K562 (cell line): ENCODE results near the gene NUP85. TPM values are rescaled to one million over a fixed set of nuclear protein-coding genes. Genes with fewer than 3 reads are reported as not detected.
A peak's percentile ranks its signal among the peaks of the same experiment; 100 is the strongest.

ENCODE experiments used
- BRF2 ChIP-seq: IDR thresholded peaks from 3 replicates; pipeline ENCODE4 v1.6.1; 2011; ENCODE audit warnings: borderline replicate concordance, mild to moderate bottlenecking; ENCODE audit not compliant: insufficient read length, insufficient read depth
- CEBPG ChIP-seq, 3 experiments: fragments of 200-800 bp in 1 of 3; sonication (Bioruptor generic) in 1 of 3; sonication (generic) in 1 of 3; formaldehyde crosslinking in 1 of 3; IDR thresholded peaks in 2 of 3; conservative IDR thresholded peaks in 1 of 3; 2 replicates each; pipeline versions ENCODE4 v1.6.1 to v1.8.0; 2016 to 2022; ENCODE audit warnings: missing compliant biosample characterization in 2 of 3, missing genetic modification characterization in 2 of 3, mild to moderate bottlenecking in 1 of 3, missing genetic modification reagents in 1 of 3
- CHD4 ChIP-seq: fragments of 200-600 bp; sonication (generic); IDR thresholded peaks from 3 replicates; pipeline ENCODE4 v1.6.1; 2012; ENCODE audit warnings: low read depth, mild to moderate bottlenecking, mixed read lengths, low read length, inconsistent platforms; ENCODE audit not compliant: insufficient read depth, insufficient replicate concordance, poor library complexity, severe bottlenecking
- CREM ChIP-seq: IDR thresholded peaks from 2 replicates; pipeline ENCODE4 v1.6.1; 2014; ENCODE audit warnings: antibody characterized with exemption, low read depth
- CTBP1 ChIP-seq: fragments of 450-650 bp; IDR thresholded peaks from 2 replicates; pipeline ENCODE4 v1.6.1; 2016; ENCODE audit warnings: borderline replicate concordance
- EGR1 ChIP-seq: fragments of 450-650 bp; conservative IDR thresholded peaks from 2 replicates; pipeline ENCODE4 v1.6.1; 2017; ENCODE audit warnings: mild to moderate bottlenecking
- GATA2 ChIP-seq: sonication (generic); formaldehyde crosslinking; IDR thresholded peaks from 2 replicates; pipeline ENCODE4 v1.4.0; 2020; ENCODE audit warnings: mild to moderate bottlenecking, missing genetic modification reagents
- HDAC1 ChIP-seq, 2 experiments: fragments of 450-650 bp; IDR thresholded peaks; 2 replicates each; pipeline ENCODE4 v1.6.1; 2016 to 2017; ENCODE audit warnings: inconsistent platforms in 1 of 2, mild to moderate bottlenecking in 1 of 2, moderate library complexity in 1 of 2
- IRF9 ChIP-seq: fragments of 450-650 bp; IDR thresholded peaks from 2 replicates; pipeline ENCODE4 v1.6.1; 2016; ENCODE audit warnings: missing biosample characterization, missing genetic modification characterization
- LCOR ChIP-seq: sonication (generic); formaldehyde crosslinking; IDR thresholded peaks from 2 replicates; pipeline ENCODE4 v1.8.0; 2022; ENCODE audit warnings: mild to moderate bottlenecking, missing genetic modification reagents
- PHF21A ChIP-seq: fragments of 450-650 bp; IDR thresholded peaks from 2 replicates; pipeline ENCODE4 v1.6.1; 2017; ENCODE audit warnings: low read depth, borderline replicate concordance
- PML ChIP-seq: IDR thresholded peaks from 2 replicates; pipeline ENCODE4 v1.6.1; 2012; ENCODE audit warnings: low read length, inconsistent platforms
- RBFOX2 ChIP-seq: fragments of 200-400 bp; formaldehyde crosslinking; IDR thresholded peaks from 2 replicates; pipeline ENCODE4 v1.6.1; 2017; ENCODE audit warnings: low read depth, mild to moderate bottlenecking, low read length, moderate library complexity
- RBM22 ChIP-seq: fragments of 200-400 bp; formaldehyde crosslinking; IDR thresholded peaks from 2 replicates; pipeline ENCODE4 v1.6.1; 2018; ENCODE audit warnings: low read length, low read depth; ENCODE audit not compliant: poor library complexity, severe bottlenecking
- RCOR1 ChIP-seq, 2 experiments: IDR thresholded peaks; 2 replicates each; pipeline ENCODE4 v1.6.1; 2012; ENCODE audit warnings: low read depth in 2 of 2, low read length in 2 of 2, borderline replicate concordance in 1 of 2, improper control_type of control experiment in 1 of 2
- SMAD4 ChIP-seq: fragments of 250-450 bp; sonication (Bioruptor Pico); conservative IDR thresholded peaks from 2 replicates; pipeline ENCODE4 v1.8.0; 2021; ENCODE audit warnings: inconsistent platforms, mild to moderate bottlenecking, moderate library complexity
- SRSF1 ChIP-seq: fragments of 200-400 bp; formaldehyde crosslinking; IDR thresholded peaks from 2 replicates; pipeline ENCODE4 v1.6.1; 2017; ENCODE audit warnings: mild to moderate bottlenecking, low read depth, low read length, moderate library complexity
- STAG1 ChIP-seq: sonication (generic); formaldehyde crosslinking; IDR thresholded peaks from 2 replicates; pipeline ENCODE4 v1.5.0; 2020; ENCODE audit warnings: missing genetic modification reagents, borderline replicate concordance
- SUPT5H ChIP-seq: fragments of 450-650 bp; IDR thresholded peaks from 2 replicates; pipeline ENCODE4 v1.6.1; 2016
- THAP7 ChIP-seq: fragments of 250-450 bp; sonication (Bioruptor Pico); IDR thresholded peaks from 2 replicates; pipeline ENCODE4 v1.5.0; 2021
- TRIM28 ChIP-seq: fragments of 450-650 bp; IDR thresholded peaks from 2 replicates; pipeline ENCODE4 v1.6.1; 2017
- ZC3H11A ChIP-seq: IDR thresholded peaks from 2 replicates; pipeline ENCODE4 v1.6.1; 2012; ENCODE audit warnings: low read depth, low read length, improper control_type of control experiment
- ZNF395 ChIP-seq: fragments of 200-800 bp; sonication (Bioruptor generic); IDR thresholded peaks from 2 replicates; pipeline ENCODE4 v1.6.1; 2017; ENCODE audit warnings: missing genetic modification characterization, missing compliant biosample characterization
- ZNF766 ChIP-seq: fragments of 200-800 bp; sonication (Bioruptor generic); conservative IDR thresholded peaks from 2 replicates; pipeline ENCODE4 v1.6.1; 2016; ENCODE audit warnings: missing genetic modification characterization, missing compliant biosample characterization
- polyA plus RNA-seq, 8 experiments: library from polyadenylated mRNA; depleted of rRNA in 4 of 8; stranded (reverse) in 5 of 8; unstranded in 3 of 8; fragments of >200 nt; fragmentation: Nextera tagmentation in 2 of 8; fragmentation: Illumina TruSeq in 1 of 8; extraction: Ambion mirVana in 2 of 8; extraction: Trizol in 1 of 8; gene quantifications; 2 replicates each; pipeline versions ENCODE4 v1.2.1 to v1.2.3, GENCODE V29; 2011 to 2014; ENCODE audit warnings: inconsistent platforms in 1 of 8, missing spikeins in 1 of 8
- total RNA-seq, 7 experiments: library from RNA; depleted of rRNA in 6 of 7; stranded (reverse); fragments of >200 nt in 6 of 7; fragmentation: Illumina TruSeq in 2 of 7; extraction: Trizol in 2 of 7; gene quantifications; 2 replicates each; pipeline versions ENCODE4 v1.2.1 to v1.2.3, GENCODE V29; 2011 to 2021; ENCODE audit warnings: low replicate concordance in 1 of 7

NUP85 gene
- total and polyA plus RNA-seq, 9 of the 15 experiments (the other 6 are each of a cell fraction or from before 2014, with no cell fraction given) = 50.2 to 177 (median 110) TPM

DNA sequence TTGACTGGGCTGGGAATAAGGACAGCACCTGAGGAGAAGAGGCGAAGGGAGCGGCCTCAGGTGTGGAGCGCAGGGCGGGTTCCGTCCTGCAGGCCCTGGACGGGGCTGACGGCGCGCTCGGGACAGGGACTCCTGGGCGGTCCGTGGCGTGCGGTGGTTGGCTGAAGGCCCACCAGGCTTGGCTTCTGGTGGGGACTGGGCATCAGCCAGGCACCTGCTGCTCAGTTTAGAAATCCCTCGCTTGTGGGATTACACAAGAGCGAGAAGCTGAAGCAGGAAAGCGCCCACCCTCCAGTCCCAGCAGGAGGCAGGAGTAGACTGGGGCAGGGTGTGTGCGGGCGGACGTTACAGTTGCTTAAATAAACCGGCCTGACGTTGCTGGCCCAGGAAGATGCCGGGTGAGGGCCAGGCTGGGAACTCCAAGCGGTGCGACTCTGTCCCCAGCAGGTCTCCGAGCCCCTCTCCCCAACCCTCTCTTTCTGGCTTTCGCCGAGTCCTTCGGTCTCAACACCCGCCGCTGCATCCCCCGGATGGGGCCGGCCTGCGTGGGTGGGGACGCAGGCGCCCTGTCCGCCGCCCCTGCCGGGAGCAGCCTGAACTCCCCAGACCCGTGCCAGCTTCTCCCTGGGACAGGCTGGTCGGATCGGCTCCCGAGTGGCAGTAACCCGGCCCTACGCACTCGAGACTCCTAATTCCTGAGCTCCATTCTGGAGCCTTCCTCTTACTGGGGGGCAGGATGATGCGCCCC is 64.9 kb downstream of the NUP85 start (continued):
- TF ChIP-seq ZNF395 = peak; percentile 63; the same call in 1 of the 2 replicates
- TF ChIP-seq CTBP1 = peak; percentile 23; the same call in 1 of the 2 replicates
- peak; percentile 98 for TF ChIP-seq ZNF766 (CRISPR knock-in tag)
- TF ChIP-seq CEBPG (CRISPR knock-in tag; IDR thresholded peaks at IDR 0.05) = peak; percentile 46
- peak; percentile 49 to 58; a peak in 3 of 4 replicates for TF ChIP-seq CEBPG (tag; conservative IDR thresholded peaks at IDR 0.05 in 1 of 2, IDR thresholded peaks at IDR 0.05 in 1 of 2)
- TF ChIP-seq RBFOX2 = peak; percentile 78
- peak in 1 of 2 experiments; percentile 25; a peak in 1 of 4 replicates for TF ChIP-seq RCOR1 (IDR thresholded peaks at IDR 0.05; ENCODE audit: borderline replicate concordance in 1 of 2, low read depth in 2 of 2, low read length in 2 of 2)
- TF ChIP-seq PHF21A = peak; percentile 23; the same call in 1 of the 2 replicates
- TF ChIP-seq RBM22 = peak; percentile 47
- peak; percentile 31; the same call in 1 of the 2 replicates for TF ChIP-seq PML
- no peak for TF ChIP-seq GATA2 (CRISPR knock-in tag)
- TF ChIP-seq CREM = peak; percentile 22
- peak; percentile 43 for TF ChIP-seq SUPT5H
- TF ChIP-seq CHD4 = no peak
- peak; percentile 16; the same call in 1 of the 2 replicates for TF ChIP-seq SMAD4 (CRISPR knock-in tag)
- TF ChIP-seq IRF9 = no peak
- peak in 1 of 2 experiments; percentile 70; a peak in 2 of 4 replicates for TF ChIP-seq HDAC1 (IDR thresholded peaks at IDR 0.05)
- TF ChIP-seq EGR1 = peak; percentile 99
- TF ChIP-seq LCOR (CRISPR knock-in tag) = no peak
- TF ChIP-seq ZC3H11A = no peak
- TF ChIP-seq SRSF1 = no peak
- no peak for TF ChIP-seq THAP7 (CRISPR knock-in tag)
- TF ChIP-seq STAG1 (CRISPR knock-in tag) = peak; percentile 53; the same call in 1 of the 2 replicates
- TF ChIP-seq TRIM28 = no peak
- TF ChIP-seq BRF2 = no peak
